ENCODE results near the gene LPCAT3.
"Not testable (repeated sequence)": the region's sequence is repeated elsewhere in the genome, so short reads cannot be mapped to it uniquely, and the experiment has no call there.

The LPCAT3 gene, protein sequence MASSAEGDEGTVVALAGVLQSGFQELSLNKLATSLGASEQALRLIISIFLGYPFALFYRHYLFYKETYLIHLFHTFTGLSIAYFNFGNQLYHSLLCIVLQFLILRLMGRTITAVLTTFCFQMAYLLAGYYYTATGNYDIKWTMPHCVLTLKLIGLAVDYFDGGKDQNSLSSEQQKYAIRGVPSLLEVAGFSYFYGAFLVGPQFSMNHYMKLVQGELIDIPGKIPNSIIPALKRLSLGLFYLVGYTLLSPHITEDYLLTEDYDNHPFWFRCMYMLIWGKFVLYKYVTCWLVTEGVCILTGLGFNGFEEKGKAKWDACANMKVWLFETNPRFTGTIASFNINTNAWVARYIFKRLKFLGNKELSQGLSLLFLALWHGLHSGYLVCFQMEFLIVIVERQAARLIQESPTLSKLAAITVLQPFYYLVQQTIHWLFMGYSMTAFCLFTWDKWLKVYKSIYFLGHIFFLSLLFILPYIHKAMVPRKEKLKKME

DNA sequence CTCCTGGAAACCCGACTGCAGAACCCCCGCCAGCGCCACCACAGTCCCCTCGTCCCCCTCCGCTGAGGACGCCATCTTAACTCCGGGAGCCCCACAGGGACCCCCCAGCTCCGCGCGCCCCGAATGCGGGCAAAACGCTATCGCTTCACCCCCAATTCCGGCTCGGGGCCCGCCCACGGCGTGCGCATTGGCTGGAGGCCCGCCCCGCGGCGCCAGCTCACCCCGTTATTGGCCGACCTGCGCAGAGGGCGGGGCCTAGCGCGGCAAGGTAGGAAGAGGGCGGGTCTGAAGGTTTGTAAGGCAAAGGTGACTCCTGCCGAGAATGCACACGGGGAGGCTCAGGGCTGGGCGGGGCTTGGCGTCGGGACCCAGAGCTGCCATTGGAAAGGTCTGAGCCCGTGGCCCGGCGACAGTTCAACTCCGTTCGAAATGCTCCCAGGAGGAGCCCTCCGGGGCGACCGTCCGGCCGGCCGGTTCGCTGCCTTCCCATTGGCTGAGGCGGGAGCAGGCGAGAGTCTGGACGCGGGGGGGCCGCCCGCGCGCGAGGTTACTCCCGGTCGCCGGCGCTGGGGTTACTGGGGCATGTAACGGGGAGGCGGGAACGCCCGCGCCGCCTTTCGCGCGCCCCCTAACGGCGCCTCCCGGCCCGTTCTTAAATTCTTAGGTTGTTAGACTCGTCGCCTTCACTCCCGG lies at the start of gene LPCAT3:
Gene LPCAT3, minus strand, starts transcription at position 127 of the 693 bp plus-strand sequence. Its CDS starts 52 bp downstream, at position 75.
- DNase-seq (ENCODE audit: low read depth in 2 of 2): peak; percentile 83 to 86

DNA sequence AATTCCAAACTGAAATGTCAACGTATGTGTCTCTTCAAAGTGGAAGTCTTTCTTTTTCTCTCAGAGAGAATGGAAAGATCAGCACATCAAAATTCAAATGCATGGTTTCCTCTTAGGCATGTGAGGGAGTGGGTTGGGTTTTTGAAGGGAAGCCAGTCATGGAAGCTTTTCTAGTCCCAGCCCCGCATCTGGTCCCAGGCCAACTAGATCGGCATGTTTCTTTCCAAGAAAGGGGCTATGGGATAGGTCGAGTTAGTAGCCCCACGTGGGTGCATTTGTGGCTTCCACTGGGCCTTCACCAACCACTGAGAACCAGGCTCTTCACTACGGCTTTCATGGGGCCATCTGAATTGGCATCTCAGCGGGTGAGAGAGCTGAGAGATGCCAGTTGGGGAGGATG lies 48.8 kb upstream of the LPCAT3 start:
- no peak for DNase-seq (ENCODE audit: low read depth in 2 of 2)

DNA sequence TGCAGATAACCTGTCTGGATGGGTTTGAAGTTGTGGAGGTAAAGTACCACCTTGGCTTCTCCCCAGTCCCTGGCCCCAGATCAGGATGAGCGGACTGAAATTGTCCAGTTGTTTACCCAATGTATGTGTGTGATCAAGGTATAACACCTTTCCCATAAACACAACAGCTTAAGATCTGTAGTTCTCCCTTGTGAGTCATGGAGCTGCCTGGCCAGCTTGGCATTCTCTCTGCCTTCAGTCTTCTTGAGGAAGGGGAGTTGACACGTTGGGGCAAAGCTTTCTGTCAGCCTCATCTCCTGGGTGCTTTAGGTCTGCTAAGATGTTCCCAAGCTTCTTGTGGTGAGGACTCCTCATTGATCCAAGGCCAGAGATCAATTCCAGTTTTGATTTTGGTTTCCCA lies 48.3 kb upstream of the LPCAT3 start:
- DNase-seq (ENCODE audit: low read depth in 2 of 2): no peak

DNA sequence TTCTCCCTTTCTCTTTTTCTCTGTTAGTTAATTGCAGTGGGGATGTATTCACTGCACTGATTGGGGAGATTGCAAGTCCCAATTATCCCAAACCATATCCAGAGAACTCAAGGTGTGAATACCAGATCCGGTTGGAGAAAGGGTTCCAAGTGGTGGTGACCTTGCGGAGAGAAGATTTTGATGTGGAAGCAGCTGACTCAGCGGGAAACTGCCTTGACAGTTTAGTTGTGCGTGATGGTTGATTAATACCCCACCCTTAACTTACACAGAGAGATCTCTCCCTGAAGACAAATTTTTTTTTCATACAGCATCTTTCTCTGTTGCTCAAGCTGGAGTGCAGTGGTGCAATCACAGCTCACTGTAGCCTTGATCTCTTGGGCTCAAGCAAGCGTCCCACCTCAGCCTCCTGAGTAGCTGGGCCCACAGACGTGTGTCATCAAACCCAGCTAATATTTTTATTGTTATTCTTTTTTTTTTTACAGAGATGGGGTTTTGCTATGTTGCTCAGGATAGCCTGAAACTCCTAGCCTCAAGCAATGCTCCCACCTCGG lies 46.9 kb upstream of the LPCAT3 start:
- DNase-seq (ENCODE audit: low read depth in 2 of 2): no peak

DNA sequence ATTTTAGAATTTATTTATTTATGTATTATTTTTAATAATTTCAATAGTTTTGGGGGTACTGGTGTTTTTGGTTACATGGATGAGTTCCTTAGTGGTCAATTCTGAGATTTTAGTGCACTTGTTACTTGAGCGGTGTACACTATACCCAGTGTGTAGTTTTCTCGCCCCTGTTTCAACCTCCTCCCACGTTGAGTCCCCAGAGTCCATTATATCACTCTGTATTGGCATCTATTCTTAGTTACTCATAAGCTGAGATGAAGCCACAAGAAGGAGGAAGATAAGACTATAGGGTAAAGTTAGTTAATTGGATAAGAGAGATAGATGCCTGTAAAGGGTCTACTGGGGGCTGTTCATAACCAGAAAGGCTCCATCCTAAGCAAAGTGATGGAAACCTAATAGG lies 46.2 kb upstream of the LPCAT3 start:
- DNase-seq (ENCODE audit: low read depth in 2 of 2): no peak

DNA sequence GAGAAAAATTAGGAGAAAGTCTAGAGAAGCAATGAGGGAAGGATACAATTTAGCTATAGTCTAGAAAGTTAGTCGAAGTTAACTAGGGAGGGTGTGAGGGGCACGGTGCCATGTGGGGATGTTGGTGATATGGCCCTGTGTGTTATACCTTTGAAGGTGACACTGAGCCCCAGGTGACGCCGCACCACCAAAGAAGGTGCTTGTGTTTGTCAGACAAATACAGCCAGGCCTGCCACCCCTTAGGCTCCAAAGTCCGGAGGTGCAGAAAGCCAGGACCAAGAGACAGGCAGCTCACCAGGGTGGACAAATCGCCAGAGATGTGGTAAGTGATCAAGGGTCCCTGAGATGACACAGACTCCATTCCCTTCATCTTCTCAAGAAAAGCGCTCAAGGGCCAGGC lies 43.3 kb upstream of the LPCAT3 start:
- DNase-seq (ENCODE audit: low read depth in 2 of 2): no peak

DNA sequence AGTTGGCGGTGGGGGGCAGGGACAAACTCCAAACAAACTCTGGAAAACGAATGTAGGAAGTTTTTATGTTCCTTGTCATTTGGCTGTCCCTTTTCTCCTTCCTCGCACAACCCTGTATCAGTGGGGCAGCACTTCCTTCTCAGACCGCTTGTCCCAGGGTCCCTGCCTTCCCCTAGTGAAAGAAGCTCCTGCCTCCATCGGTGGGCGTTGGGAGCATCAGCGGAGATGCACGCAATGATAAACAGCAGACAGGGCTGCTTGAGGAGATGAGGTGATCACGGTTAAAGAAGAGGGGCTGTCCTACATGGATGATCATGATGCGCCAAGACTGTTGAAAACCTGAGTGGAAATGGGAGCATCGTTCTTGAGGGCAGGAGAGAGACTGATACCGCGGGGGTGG lies 42.9 kb upstream of the LPCAT3 start:
- DNase-seq (ENCODE audit: low read depth in 2 of 2): no peak

DNA sequence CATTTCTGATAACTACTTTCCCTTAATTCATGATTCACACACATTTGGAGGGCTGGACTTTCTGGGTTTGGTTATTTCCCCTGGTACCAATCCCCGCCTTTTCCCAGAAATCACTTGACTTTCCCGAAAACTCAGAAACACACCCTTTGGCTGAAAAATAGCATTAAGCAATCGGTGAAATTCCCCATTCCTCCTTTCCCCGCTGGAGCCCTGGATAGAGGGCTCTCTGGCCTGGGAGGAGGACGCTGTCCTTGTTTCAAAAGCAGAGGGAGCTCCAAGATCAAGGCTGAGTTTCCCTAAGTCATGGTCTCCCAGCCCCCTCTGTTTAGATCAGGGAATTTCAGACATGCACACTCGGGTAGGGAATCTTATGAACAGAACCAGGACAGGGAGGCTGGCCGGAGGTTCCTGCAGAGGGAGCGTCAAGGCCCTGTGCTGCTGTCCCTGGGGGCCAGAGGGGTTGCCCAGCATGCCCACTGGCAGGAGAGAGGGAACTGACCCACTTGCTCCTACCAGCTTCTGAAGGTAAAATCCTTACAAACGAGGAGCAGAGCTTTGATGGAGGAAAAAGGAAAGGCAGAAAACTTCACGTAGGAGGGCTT lies 42.2 kb upstream of the LPCAT3 start, which contains the start of gene C1S:
Gene C1S, plus strand, starts transcription at position 366 of the 602 bp plus-strand sequence. CDS start 1,195 bp downstream, outside the sequence.
- peak; percentile 97 for DNase-seq (ENCODE audit: low read depth in 2 of 2)

DNA sequence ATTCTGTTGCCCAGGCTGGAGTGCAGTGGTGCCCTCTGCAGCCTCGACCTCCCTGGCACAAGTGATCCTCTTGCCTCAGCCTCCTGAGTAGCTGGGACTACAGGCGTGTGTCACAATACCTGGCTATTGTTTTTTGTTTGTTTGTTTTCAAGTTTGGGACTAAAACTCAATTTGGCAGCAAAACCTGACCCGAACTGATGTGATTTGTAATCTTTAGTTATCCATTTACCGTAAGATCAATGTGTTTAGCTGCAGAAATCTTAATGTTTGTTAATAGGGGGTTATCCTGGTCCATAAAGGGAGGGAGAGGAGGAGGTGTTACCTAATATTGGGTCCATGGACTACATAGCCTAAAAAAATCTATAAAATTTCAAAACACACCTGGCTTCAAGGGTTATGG lies 41.5 kb upstream of the LPCAT3 start:
- DNase-seq (ENCODE audit: low read depth in 2 of 2): no peak

DNA sequence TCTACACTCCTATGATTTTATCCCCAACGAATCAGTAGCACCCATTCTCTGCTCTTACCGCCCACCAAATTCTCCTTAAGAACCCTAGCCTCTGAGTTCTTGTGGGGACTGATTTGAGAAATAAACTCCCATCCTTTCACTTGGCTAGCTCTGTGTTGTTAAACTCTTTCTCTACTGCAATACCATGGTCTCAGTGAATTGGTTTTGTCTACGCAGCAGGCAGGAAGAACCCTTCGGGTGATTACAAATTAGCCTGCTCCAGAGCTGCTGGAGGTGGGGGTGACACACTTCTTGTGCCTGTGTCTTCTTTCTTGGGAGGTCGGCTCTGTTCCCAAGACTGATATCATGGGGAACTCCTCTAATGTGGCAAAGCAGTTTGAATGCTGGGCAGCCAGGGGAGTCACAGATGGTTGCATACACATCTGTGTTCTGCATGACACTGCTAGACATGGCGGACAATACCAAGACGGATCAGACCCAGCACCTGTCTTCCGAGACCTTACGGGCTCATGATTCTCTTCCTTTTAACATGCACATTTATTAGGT lies 40.6 kb upstream of the LPCAT3 start:
- DNase-seq (ENCODE audit: low read depth in 2 of 2): no peak

DNA sequence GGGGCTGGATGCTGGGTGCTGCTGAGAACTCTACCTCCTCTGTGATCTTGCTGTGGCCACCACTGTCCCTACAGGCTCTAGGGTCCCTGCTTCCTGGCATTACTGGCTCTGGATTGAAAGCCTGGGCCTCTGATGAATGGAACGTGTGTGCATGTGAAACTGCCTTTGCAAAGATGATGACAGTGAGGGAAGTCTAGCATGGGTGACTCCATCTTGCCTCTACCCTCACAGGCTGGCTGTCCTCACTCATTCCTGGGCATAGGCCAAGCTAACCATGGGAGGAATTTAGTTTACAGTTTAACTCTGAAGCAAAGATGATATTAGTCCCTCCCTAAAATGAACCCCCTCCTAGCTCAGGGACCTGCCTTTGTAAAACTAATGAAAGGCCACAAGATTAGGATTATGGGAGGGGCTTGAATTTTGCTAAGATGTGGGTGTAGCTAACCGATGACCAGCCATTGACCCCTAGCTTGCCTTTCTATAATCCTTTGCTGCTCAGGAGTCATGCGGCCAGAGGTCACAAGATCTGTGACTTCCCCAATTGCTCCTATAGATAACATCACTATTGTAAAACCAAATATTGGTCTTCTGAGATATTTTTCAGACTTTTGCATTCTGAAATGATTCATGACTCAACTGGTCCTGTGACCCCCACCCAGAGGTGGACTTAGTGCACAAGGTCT lies 40.0 kb upstream of the LPCAT3 start:
- DNase-seq (ENCODE audit: low read depth in 2 of 2): no peak

DNA sequence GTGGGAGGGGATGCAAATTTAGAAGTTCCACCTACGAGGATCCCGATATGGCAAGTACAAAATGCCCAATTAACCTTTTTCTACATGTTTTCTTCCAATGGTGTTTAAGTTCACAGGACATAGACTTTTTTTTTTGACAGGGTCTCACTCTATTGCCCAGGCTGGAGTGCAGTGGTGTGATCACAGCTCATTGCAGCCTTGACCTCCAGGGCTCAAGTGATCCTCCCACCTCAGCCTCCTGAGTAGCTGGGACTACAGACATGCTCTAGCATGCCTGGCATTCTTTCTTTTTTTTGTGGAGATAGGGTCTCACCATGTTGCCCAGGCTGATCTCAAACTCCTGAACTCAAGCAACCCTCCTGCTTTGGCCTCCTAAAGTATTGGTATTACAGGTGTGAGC lies 37.5 kb upstream of the LPCAT3 start:
- not testable (repeated sequence) for DNase-seq (ENCODE audit: low read depth in 2 of 2)

DNA sequence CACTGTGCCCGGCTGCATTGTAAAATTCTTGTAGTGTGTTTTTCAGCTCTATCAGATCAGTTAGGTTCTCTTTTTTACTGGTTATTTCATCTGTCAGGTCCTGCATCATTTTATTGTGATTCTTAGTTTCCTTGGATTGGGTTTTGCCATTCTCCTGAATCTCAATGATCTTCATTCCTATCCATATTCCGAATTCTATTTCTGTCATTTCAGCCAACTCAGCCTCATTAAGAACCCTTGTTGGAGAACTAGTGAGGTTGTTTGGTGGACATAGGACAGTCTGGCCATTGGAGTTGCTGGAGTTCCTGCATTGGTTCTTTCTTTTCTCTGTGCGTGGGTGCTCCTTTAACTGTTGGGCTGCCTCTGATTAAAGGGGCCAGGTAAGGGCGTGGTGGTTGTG lies 36.6 kb upstream of the LPCAT3 start:
- no peak for DNase-seq (ENCODE audit: low read depth in 2 of 2)

DNA sequence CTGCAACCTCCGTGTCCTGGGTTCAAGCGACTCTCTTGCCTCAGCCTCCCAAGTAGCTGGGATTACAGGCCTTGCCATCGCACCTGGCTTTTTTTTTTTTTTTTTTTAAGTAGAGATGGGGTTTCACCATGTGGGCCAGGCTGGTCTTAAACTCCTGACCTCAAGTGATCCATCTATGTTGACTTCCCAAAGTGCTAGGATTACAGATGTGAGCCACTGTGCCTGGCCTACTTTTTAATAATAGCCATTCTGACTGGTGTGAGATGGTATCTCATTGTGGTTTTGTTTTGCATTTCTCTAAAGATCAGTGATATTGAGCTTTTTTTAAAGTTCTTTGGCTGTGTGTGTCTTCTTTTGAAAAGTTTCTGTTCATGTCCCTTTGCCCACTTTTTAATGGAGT lies 31.7 kb upstream of the LPCAT3 start:
- not testable (repeated sequence) for DNase-seq (ENCODE audit: low read depth in 2 of 2)

DNA sequence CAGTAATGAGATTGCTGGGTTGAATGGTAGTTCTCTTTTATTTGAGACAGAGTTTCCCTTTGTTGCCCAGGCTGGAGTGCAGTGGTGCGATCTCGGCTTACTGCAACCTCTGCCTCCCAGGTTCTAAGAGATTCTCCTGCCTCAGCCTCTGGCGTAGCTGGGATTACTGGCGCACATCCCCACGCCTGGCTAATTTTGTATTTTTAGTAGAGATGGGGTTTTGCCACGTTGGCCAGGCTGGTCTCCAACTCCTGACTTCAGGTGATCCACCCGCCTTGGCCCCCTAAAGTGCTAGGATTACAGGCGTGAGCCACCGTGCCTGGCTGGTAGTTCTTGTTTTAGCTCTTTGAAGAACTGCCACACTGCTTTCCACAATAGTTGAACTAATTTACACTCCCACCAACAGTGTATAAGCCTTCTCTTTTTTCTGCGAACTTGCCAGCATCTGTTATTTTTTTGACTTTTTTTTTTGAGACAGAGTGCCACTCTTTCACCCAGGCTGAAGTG lies 31.2 kb upstream of the LPCAT3 start:
- not testable (repeated sequence) for DNase-seq (ENCODE audit: low read depth in 2 of 2)

DNA sequence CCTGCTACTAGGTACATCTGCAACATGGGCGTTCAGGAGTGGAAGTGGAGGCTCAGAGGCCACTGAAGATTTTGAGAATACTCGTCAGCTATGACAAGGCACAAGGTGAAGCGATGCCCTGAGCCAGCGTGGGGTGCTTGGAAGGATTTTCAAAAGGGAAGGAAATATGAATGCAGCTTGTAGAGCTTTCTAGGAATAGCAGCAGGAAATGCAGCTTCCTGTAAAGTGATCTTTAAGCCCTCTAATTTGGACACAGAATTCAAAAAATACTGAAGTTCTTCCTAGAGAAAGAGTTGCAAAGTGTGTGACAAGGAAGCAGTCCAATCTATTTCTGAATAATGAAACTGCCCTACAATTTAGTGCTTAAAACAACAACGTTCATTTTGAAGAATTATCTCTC lies 29.0 kb upstream of the LPCAT3 start:
- DNase-seq (ENCODE audit: low read depth in 2 of 2): no peak

DNA sequence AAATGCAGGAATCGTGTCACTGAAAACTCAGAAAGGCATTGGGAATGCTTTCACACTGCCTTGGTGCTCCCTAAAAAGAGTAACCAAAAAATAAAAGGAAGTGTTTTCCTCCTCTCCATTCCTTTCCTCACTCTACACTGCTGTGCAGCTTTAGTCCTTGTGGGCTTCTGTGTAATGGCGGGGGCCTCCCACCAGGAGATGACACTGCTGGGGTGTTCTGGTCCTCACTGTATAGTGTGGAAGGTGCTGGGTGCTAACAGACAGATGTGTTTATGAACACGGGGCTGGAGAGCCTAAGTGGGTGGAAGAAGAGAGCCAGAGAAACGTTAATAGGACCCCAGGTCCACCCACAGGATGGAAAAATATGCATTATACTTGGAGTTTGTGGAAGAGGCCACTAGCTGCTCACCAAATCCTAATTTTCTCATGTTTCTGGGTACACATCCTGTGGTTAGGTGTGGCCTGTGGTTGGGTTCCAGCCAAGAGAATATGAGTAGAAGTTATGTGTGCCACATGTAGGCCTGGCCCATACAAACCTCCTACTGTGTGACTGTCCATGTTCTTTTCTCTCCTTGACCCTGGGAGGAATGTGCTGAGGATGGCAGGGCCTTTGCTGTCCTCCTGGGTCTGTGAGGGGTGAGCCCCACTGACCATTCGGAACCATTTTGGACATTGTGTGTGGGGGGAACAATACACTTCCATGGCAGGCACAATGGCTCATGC lies 28.3 kb upstream of the LPCAT3 start:
- DNase-seq (ENCODE audit: low read depth in 2 of 2): no peak

DNA sequence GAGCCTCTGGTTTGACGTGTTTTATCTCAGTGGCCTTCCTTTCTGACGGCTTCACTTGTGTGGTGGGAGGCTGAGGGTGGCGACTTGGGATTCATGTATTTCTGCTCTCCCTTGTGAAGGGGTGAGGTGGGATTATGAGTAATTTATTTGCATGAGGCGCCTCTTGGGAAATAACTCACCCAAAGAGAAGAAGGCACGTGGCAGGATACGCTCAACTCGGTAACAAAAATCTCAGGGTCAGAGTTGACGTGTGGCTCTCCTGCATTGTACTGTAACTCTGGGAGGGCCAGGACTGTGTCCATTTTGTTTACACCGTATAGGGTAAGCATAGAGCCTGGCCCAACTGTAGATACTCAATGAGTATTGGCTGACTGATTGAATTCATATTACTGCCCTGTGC lies 27.6 kb upstream of the LPCAT3 start:
- no peak for DNase-seq (ENCODE audit: low read depth in 2 of 2)

DNA sequence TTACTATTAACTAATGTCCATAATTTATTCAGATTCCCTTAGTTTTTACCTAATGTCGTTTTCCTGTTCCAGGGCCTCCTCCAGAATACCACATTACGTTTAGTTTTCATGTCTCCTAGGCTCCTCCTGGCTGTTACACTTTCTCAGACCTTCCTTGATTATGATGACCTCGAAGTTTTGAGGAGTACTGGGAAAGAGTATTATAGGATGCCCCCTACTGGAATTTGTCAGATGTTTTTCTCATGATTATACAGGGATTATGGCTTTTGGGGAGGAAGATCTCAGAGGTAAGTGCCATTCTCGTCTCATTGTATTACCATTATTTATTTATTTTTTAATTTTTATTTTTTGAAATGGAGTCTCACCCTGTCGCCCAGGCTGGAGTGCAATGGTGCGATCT lies 24.6 kb upstream of the LPCAT3 start:
- peak in 1 of 2 experiments; percentile 15 for DNase-seq (ENCODE audit: low read depth in 2 of 2)

DNA sequence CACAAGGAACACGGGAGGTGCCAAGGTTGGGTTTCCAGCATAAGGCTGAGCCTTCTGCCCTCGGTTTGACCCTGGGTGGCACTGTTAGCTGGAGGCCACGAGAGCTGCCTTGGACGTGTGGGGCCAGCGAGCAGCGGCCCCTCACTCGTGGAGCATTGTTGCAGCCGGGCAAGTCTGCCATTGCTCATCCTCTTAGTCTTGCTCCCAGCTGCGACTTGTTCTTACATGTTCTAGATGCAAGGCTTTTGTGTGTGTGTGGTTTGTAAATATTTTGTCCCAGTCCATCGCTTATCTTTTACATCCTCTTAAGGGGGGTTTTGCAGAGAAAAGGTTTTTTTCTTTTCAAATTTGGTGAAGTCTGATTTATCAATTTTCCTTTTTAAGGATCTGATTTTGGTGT lies 21.1 kb upstream of the LPCAT3 start:
- no peak for DNase-seq (ENCODE audit: low read depth in 2 of 2)

Measured in fibroblast of skin of left quadriceps (primary cell).